Left lobe of liver (tissue), 2 donors: ENCODE data around the gene MBD5. TPM values are rescaled to one million over a fixed set of nuclear protein-coding genes. Genes with fewer than 3 reads are reported as not detected.
"Not testable (repeated sequence)": the region's sequence is repeated elsewhere in the genome, so short reads cannot be mapped to it uniquely, and the experiment has no call there.

Source experiments
- ATAC-seq: fragments of 200-7000 bp; cut with Tn5 transposase; one replicate; pipeline ENCODE4 v1.9.1; 2020; ENCODE audit warnings: mild to moderate bottlenecking, moderate library complexity
- DNase-seq: peaks from one replicate; pipeline ENCODE4 v3.0.0-alpha.2; 2020; ENCODE audit warnings: low spot score
- total RNA-seq: library from RNA; stranded (reverse); gene quantifications from one replicate; pipeline ENCODE4 v1.2.1, GENCODE V29; 2021
- donor health status: DM: no; HTN: no; CAD: no; lungs with moderate emphysema.
- donor health status: DM: no; HTN: yes; CAD: no.

Gene MBD5
- total RNA-seq, result 9.8 TPM

DNA sequence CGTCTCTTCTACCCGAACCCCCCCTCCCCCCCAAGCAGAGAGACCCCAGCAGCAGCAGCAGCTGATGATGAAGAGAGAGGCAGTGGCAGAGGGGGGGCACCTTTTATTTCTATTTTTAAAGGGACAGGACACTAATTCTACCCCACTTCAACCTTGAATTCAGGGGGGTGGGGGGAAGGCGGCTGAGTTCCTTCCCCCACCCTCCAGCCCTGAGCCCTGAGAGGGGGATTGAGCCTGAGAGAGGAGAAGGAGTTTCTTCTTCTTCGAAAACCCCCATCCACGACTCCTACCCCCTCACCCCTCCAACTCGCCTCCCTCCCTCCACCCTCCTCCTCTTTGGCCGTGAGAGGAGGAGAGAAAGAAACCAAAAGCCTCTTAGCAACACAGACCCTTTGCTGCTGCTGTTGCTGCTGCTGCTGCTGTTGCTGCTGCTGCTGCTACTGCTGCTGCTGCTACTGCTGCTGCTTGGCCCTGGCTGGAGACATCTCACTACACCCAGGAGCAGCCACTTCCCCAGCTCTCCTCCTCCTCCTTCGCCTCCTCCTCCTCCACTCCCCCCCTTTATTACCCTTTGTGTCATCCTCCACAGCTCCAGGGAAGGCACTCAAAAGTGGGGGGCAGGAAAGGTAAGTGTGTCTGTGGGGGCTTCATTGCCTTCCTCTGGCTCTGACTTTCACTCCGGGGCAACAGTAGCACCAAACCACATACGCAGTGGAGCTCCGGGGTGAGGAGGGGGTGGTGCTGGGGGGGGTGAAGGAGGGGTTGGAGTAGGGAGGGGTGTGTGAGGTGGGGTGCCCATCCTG is at the start of gene MBD5:
Gene MBD5, plus strand, starts transcription at position 33 of the 803 bp plus-strand sequence.
- DNase-seq, result no peak
- ATAC-seq, result peak; percentile 30

- ATAC-seq (no peak), DNase-seq (no peak)
Measured at GRCh38 chr2:147976102-147976501, 44.8 kb upstream of the MBD5 start.

DNA sequence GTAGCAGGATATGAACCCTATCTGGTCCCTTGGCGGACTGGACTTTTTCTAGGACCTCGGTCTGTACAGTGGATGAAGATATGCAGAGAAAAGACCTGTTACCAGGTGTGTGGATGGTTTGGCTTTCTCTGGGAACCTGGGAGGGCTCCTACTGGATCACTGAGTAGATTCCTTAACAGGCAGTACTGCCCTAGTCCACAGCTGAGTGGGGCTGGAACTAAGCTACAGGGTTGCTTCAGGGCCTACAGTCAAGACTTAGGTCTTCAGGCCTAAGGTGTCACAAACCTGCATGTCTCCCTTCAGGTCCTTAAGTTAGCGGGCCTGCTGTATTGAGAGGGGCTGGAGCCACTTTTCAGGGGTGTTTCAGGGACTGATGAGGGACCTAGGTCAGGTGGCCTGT is 43.2 kb upstream of the MBD5 start:
- DNase-seq (no peak), ATAC-seq (no peak)

DNA sequence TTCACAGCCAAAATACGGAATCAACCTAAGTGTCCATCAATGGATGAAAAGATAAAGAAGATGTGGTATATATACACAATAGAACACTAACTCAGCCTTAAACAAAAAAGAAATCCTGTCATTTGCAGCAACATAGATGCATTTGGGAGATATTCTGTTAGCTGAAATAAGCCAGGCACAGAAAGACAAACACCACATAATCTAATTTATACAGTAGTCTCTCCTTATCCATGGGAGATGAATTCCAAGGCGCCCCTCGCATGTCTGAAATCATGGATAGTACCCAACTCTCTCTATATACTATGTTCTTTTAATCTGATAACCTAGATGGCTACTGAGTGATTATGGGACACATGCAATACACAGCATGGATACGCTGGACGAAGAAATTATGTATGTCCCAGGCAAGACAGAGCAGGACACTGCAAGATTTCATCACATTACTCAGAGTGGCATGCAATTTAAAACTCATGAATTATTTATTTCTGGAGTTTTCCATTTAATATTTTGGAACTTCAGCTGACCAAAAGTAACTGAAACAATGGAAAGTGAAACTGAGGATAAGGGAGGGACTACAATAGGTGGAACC is 39.9 kb upstream of the MBD5 start:
- DNase-seq, result no peak
- no peak for ATAC-seq

DNA sequence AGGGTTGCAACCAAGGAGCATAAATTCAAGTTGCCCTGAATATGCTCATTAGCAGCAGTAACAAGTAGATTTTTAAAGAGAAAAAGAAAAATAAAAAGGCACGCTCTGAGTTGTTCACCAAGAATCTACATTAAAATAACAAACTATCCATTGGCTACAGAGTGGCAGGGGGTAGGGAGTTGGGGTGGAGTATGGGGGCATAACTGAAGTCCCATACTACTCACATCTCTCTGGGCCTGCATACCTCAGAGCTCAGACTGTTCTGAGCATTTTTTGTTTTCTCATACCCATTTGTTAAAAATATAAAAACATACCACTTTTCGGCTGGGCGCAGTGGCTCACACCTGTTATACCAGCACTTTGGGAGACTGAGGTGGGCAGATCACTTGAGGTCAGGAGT is 31.8 kb upstream of the MBD5 start:
- ATAC-seq (no peak), DNase-seq (no peak)

DNA sequence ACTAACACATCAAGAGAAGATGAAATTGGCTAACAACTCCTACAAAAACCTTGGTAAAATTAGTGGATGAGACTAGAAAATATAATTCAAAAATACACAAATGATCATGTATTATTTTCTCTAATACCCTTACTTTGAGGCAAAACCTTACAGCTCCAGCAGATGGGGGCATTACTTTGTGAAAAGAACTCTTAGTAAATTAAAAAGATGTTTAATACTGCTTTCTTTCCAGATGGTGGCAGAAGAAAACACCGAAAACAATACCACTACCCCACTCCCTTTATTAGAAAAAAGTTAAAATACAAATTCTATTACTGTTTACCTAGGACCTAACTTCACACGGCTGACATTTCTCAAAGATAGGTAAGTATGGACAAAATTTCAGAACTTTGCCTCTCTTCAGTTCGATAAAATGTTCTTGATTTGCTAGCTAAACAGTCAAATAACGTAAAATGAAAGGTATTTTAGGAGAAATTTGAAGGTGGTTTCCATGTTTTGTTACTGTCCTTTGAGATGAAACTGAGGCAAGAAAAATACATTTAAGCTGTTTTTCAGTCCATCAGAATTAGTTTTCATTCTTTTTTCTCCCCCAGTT is 31.0 kb upstream of the MBD5 start:
- DNase-seq (no peak), ATAC-seq (peak; percentile 95)

DNA sequence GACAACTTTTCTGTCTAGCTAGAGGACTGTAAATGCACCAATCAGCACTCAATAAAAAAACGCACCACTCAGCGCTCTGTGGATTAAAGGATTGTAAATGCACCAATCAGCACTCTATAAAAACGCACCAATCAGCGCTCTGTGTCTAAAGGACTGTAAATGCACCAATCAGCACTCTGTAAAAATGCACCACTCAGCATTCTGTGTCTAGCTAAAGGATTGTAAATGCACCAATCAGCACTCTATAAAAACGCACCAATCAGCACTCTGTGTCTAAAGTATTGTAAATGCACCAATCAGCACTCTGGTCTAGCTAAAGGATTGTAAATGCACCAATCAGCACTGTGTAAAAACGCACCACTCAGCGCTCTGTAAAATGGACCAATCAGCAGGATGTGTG is 25.9 kb upstream of the MBD5 start:
- DNase-seq, ATAC-seq: not testable (repeated sequence)

GRCh38 chr2:147996828-147997227 is 24.1 kb upstream of the MBD5 start:
- DNase-seq (no peak), ATAC-seq (no peak)

- DNase-seq (no peak), ATAC-seq (no peak)
Measured at GRCh38 chr2:147998203-147998602, 22.7 kb upstream of the MBD5 start.

- ATAC-seq (no peak), DNase-seq (no peak)
Measured at GRCh38 chr2:147999126-147999525, 21.8 kb upstream of the MBD5 start.

DNA sequence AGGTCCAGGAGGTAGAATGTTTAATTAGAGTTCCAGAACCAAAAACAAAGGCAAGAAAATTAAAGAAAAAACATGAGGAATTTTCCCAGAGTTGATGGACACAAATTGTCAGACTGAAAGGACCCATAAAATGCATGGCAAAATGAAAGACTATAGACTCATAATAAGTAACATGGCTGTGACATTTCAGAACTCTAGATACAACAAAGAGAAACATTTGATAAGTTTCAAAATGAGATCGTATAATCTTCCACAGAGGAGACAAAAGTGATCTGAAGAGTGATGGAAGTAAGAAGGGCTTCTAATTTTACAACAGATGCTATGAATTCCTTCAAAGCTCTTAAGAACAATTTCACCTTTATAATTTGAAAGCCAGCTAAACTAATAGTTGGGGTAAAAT is 20.8 kb upstream of the MBD5 start:
- no peak for DNase-seq
- no peak for ATAC-seq

DNA sequence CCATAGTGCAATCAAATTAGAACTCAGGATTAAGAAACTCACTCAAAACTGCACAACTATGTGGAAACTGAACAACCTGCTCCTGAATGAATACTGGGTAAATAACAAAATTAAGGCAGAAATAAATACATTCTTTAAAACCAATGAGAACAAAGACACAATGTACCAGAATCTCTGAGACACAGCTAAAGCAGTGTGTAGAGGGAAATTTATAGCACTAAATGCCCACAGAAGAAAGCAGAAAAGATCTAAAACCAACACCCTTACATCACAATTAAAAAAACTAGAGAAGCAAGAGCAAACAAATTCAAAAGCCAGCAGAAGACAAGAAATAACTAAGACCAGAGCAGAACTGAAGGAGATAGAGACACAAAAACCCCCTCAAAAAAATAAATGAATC is 18.5 kb upstream of the MBD5 start:
- not testable (repeated sequence) for DNase-seq, ATAC-seq

GRCh38 chr2:148006249-148007007 is 14.5 kb upstream of the MBD5 start:
- no peak for DNase-seq
- ATAC-seq, result peak; percentile 69

- ATAC-seq, result no peak
Measured at GRCh38 chr2:148007219-148007900, 13.5 kb upstream of the MBD5 start.

GRCh38 chr2:148008411-148008810 is 12.5 kb upstream of the MBD5 start:
- not testable (repeated sequence) for DNase-seq, ATAC-seq

More at GRCh38 chr2:148007219-148007900, 13.5 kb upstream of the MBD5 start:
- no peak for DNase-seq

GRCh38 chr2:148013876-148014275 is 7.0 kb upstream of the MBD5 start:
- DNase-seq (no peak), ATAC-seq (no peak)

DNA sequence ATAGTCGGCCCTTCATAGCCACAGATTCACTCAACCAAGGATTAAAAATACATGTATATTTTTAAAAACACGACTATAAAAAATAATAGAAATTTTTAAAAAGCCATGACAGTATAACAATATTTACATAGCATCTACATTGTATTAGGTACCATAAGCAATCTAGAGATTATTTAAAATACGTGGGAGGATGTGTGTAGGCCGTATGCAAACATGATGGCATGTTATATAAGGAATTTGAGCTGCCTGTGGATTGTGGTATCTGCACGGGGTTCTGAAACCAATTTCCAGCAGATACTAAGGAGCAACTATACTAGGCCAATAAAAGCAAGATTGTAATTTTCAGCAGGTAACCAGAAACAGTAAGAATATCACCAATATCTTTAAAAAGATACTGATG is 6.3 kb upstream of the MBD5 start:
- no peak for ATAC-seq
- DNase-seq, result no peak

DNA sequence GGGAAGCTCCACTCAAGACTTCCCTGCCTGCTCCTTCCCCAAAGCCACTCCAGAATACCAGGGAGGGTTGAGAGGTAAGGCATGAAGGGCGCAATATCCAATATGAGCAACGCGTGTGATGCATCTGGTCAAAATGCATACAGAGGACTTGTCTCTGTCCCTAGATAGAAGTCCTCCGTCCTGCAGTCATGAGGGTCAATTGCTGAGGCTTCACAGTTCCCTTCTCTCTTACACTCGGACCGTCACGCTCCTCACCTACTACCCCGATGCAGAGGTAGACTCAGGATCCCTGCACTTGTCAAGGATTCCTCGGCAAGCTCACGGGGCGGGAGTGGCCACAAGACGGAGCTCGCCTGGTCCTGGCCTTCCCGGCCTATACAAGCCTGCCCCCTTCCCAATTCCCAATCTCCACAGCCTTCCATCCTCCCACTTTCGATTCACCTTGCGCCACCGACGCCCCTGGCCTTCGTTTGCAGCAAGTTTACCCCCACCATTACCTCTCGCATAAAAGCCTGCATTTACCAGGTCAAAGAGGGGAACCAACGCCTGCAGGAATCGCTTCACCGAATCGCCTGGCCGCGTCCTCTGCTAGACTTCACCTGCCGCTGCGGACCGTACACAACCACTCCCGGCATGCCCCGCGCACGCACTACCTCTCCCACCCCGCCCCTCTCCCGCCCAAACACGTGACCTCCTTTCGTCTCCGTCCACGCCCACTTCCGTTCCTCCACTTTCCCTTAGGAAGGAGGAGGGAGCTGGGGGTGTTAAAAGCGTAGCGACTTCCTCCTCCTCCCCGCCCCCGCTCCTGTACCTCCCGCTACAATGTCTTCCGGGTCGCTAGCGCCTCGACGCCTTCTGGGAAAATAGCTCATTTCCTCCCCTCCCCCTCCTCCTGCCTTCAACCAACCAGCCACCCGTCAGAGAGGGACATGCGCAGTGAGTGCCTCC is 506 bp upstream of the MBD5 start, which contains the start of gene ORC4:
Gene ORC4, minus strand, starts transcription at position 627 of the 948 bp plus-strand sequence. CDS start 44,779 bp downstream, outside the sequence.
- DNase-seq, result peak; percentile 98
- ATAC-seq, result peak; percentile 95

DNA sequence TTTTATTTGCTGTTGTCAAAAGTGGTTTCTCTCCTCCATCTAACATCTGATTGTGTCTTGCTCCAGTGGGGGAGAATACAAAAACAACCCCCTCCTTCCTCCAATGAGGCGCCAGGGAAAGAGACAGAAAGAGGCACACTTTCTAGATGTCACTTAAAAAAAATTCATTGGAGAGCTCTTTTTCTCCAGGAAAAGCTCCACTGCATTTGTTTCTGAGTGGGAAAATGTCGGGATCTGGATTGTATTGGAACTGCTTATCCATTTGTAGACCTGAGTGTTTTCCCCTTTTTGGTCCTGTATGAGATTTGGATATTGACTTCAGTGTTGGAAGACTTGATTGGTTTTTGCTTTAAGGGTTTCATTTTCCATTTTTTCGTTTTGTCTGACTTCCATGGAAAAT is 995 bp downstream of the MBD5 start:
- DNase-seq (no peak), ATAC-seq (no peak)

DNA sequence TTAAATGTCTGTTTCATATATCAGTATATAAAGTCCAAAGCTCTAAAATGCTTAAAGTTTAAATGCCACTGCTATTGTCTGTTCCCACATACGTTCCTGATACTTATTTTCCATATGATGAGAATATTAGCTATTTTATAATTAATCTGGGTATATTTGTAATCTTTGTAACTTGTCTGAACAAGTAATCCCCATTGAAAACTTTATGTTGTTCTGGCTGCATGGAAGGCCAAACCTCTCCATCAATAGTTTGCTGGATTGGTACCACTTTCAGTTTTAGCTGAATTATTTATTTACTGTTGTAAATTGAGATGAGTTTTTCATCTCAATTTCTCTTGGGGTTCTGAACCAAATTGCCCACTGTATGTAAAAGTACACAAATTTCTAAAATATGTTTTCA is 1.5 kb downstream of the MBD5 start:
- DNase-seq (no peak), ATAC-seq (no peak)
